ENCODE measurements around the gene WDFY4.

GRCh38 chr10:48904861-48905260, 220.2 kb downstream of the WDFY4 start:
- TF ChIP-seq CTCF (IDR thresholded peaks at IDR 0.05) (no peak), EP300 (IDR thresholded peaks at IDR 0.05) (no peak)
